Osteocyte (in vitro differentiated cells): Measurements from ENCODE around the gene TPSAB1. TPM values are rescaled to one million over a fixed set of nuclear protein-coding genes. Genes with fewer than 3 reads are reported as not detected.
"Not testable (repeated sequence)": the region's sequence is repeated elsewhere in the genome, so short reads cannot be mapped to it uniquely, and the experiment has no call there.

Experiments
- DNase-seq: peaks from one replicate; pipeline ENCODE4 v3.0.0; 2021; ENCODE audit warnings: mixed read lengths; ENCODE audit not compliant: unreplicated experiment; ENCODE audit errors: extremely low spot score
- H3K27ac Mint-ChIP-seq: one replicate; pipeline ENCODE4 v1.8.0; 2021; ENCODE audit warnings: mild to moderate bottlenecking, mixed read lengths; ENCODE audit not compliant: unreplicated experiment
- H3K27me3 Mint-ChIP-seq: one replicate; pipeline ENCODE4 v1.8.0; 2021; ENCODE audit warnings: mixed read lengths; ENCODE audit not compliant: unreplicated experiment
- H3K36me3 Mint-ChIP-seq: one replicate; pipeline ENCODE4 v1.8.0; 2021; ENCODE audit warnings: mixed read lengths; ENCODE audit not compliant: unreplicated experiment
- H3K4me1 Mint-ChIP-seq: one replicate; pipeline ENCODE4 v1.8.0; 2021; ENCODE audit warnings: mixed read lengths; ENCODE audit not compliant: unreplicated experiment
- H3K4me3 Mint-ChIP-seq: one replicate; pipeline ENCODE4 v1.8.0; 2021; ENCODE audit warnings: mild to moderate bottlenecking, moderate library complexity, mixed read lengths; ENCODE audit not compliant: unreplicated experiment
- H3K9me3 Mint-ChIP-seq: one replicate; pipeline ENCODE4 v1.8.0; 2021; ENCODE audit warnings: mixed read lengths; ENCODE audit not compliant: unreplicated experiment
- CTCF ChIP-seq: fragments of 200-600 bp; sonication (generic); IDR thresholded peaks from 2 replicates; pipeline ENCODE4 v1.5.0; 2021; ENCODE audit warnings: antibody characterized with exemption, mild to moderate bottlenecking, moderate library complexity
- total RNA-seq: library from RNA; stranded (reverse); gene quantifications from 2 replicates; pipeline ENCODE4 v1.2.1, GENCODE V29; 2021

TPSAB1 gene
- total RNA-seq, 1 donor from 2014 or later = not detected

- Mint-ChIP-seq H3K4me1 (no peaks in the 10 kb centered on the region), H3K9me3 (no peaks in the 10 kb centered on the region), H3K36me3 (no peaks in the 10 kb centered on the region), H3K4me3 (no peak overlapping the region), H3K27ac (no peak overlapping the region), H3K27me3 (no peaks in the 10 kb centered on the region)
- DNase-seq = no peak
- no peak for TF ChIP-seq CTCF
Measured at GRCh38 chr16:1237990-1238389, 2.5 kb upstream of the TPSAB1 start.

GRCh38 chr16:1238909-1239308, 1.6 kb upstream of the TPSAB1 start:
- not testable (repeated sequence) for H3K27me3 Mint-ChIP-seq, H3K36me3 Mint-ChIP-seq

GRCh38 chr16:1239575-1239974, 930 bp upstream of the TPSAB1 start:
- H3K36me3 Mint-ChIP-seq, H3K27me3 Mint-ChIP-seq: not testable (repeated sequence)

More at GRCh38 chr16:1238909-1239308, 1.6 kb upstream of the TPSAB1 start:
- not testable (repeated sequence) for H3K4me3 Mint-ChIP-seq, H3K9me3 Mint-ChIP-seq, H3K4me1 Mint-ChIP-seq, DNase-seq, H3K27ac Mint-ChIP-seq

GRCh38 chr16:1241081-1241480, 576 bp downstream of the TPSAB1 start:
- H3K4me3 Mint-ChIP-seq, H3K27ac Mint-ChIP-seq, H3K4me1 Mint-ChIP-seq, H3K27me3 Mint-ChIP-seq, DNase-seq, H3K36me3 Mint-ChIP-seq, H3K9me3 Mint-ChIP-seq: not testable (repeated sequence)

More at GRCh38 chr16:1239575-1239974, 930 bp upstream of the TPSAB1 start:
- H3K4me3 Mint-ChIP-seq, H3K9me3 Mint-ChIP-seq, H3K27ac Mint-ChIP-seq, DNase-seq, H3K4me1 Mint-ChIP-seq: not testable (repeated sequence)

GRCh38 chr16:1243363-1243762, 2.9 kb downstream of the TPSAB1 start:
- H3K9me3 Mint-ChIP-seq, H3K4me1 Mint-ChIP-seq, H3K4me3 Mint-ChIP-seq, H3K27ac Mint-ChIP-seq, DNase-seq, H3K36me3 Mint-ChIP-seq, H3K27me3 Mint-ChIP-seq: not testable (repeated sequence)

GRCh38 chr16:1243907-1244850, 3.7 kb downstream of the TPSAB1 start:
- not testable (repeated sequence) for H3K9me3 Mint-ChIP-seq, H3K27me3 Mint-ChIP-seq, H3K4me3 Mint-ChIP-seq, H3K27ac Mint-ChIP-seq, DNase-seq, H3K36me3 Mint-ChIP-seq, H3K4me1 Mint-ChIP-seq

- H3K9me3 Mint-ChIP-seq = no peaks in the 10 kb centered on the region
- H3K4me1 Mint-ChIP-seq = no peaks in the 10 kb centered on the region
- H3K36me3 Mint-ChIP-seq = no peaks in the 10 kb centered on the region
- no peaks in the 10 kb centered on the region for H3K27me3 Mint-ChIP-seq
- no peak overlapping the region for H3K27ac Mint-ChIP-seq
- no peak for TF ChIP-seq CTCF
- no peak for DNase-seq
- H3K4me3 Mint-ChIP-seq = no peak overlapping the region
Measured at GRCh38 chr16:1244881-1245280, 4.4 kb downstream of the TPSAB1 start.
